Astrocyte (in vitro differentiated cells and primary cell): ENCODE measurements around the gene SAMD4A.

ENCODE experiments used
- EZH2 ChIP-seq: IDR thresholded peaks from 2 replicates; pipeline ENCODE4 v1.6.1; 2012; ENCODE audit warnings: mild to moderate bottlenecking, low read length, inconsistent platforms; ENCODE audit not compliant: insufficient read depth
- TF ChIP-seq, protein P1 (sequence below): IDR thresholded peaks from 2 replicates; pipeline ENCODE4 v1.5.1; 2011; ENCODE audit warnings: low read depth, mild to moderate bottlenecking, inconsistent platforms, low read length, moderate library complexity; ENCODE audit not compliant: insufficient read depth

DNA sequence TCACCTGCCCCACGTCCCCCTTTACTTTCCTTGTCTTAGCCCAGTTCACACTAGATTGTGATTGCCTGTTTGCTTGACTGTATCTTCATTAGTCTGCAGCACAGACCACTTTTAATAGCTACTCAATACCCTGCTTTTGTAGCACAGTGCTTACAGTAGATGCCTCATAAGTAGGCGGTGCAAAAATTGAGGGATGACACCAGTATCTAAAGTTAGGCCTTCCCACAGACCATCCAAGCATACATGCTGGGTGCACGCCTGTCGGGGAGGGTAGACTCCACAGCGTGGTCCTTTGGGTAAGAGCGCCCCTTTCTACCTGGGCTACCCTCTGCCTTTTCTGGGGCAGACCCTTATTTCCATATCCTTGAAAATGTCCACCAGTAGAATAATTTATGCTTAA, 194.9 kb downstream of the SAMD4A start:
- TF ChIP-seq, protein P1, sequence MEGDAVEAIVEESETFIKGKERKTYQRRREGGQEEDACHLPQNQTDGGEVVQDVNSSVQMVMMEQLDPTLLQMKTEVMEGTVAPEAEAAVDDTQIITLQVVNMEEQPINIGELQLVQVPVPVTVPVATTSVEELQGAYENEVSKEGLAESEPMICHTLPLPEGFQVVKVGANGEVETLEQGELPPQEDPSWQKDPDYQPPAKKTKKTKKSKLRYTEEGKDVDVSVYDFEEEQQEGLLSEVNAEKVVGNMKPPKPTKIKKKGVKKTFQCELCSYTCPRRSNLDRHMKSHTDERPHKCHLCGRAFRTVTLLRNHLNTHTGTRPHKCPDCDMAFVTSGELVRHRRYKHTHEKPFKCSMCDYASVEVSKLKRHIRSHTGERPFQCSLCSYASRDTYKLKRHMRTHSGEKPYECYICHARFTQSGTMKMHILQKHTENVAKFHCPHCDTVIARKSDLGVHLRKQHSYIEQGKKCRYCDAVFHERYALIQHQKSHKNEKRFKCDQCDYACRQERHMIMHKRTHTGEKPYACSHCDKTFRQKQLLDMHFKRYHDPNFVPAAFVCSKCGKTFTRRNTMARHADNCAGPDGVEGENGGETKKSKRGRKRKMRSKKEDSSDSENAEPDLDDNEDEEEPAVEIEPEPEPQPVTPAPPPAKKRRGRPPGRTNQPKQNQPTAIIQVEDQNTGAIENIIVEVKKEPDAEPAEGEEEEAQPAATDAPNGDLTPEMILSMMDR: no peak
- no peak for TF ChIP-seq EZH2
